Measurements from ENCODE around the gene RAD51B. TPM values are rescaled to one million over a fixed set of nuclear protein-coding genes. Genes with fewer than 3 reads are reported as not detected.
A peak's percentile ranks its signal among the peaks of the same experiment; 100 is the strongest.

Gene RAD51B
- polyA plus RNA-seq, 3 donors, result 3.6 to 11.6 (median 9.4) TPM

- TF ChIP-seq, protein P1, sequence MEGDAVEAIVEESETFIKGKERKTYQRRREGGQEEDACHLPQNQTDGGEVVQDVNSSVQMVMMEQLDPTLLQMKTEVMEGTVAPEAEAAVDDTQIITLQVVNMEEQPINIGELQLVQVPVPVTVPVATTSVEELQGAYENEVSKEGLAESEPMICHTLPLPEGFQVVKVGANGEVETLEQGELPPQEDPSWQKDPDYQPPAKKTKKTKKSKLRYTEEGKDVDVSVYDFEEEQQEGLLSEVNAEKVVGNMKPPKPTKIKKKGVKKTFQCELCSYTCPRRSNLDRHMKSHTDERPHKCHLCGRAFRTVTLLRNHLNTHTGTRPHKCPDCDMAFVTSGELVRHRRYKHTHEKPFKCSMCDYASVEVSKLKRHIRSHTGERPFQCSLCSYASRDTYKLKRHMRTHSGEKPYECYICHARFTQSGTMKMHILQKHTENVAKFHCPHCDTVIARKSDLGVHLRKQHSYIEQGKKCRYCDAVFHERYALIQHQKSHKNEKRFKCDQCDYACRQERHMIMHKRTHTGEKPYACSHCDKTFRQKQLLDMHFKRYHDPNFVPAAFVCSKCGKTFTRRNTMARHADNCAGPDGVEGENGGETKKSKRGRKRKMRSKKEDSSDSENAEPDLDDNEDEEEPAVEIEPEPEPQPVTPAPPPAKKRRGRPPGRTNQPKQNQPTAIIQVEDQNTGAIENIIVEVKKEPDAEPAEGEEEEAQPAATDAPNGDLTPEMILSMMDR (IDR thresholded peaks at IDR 0.05), result no peak
- DNase-seq, result peak; percentile 80 to 89 (median 85)
- peak overlapping the region; percentile 77 for H3K4me2 ChIP-seq (replicated peaks; ENCODE audit: extremely low read depth, low read length, poor library complexity, severe bottlenecking)
- H3K27me3 ChIP-seq (ENCODE audit: control insufficient read depth in 2 of 2, insufficient read depth in 2 of 2, low read length in 2 of 2), result no peaks in the 10 kb centered on the region
- no peaks in the 10 kb centered on the region for H3K79me2 ChIP-seq (ENCODE audit: insufficient read depth, low read length)
- intact Hi-C loops (cut with micrococcal nuclease), result no loop called here
- H3K27ac Mint-ChIP-seq, result peak overlapping the region; percentile 96 to 99 (median 98)
- peaks cover 56% of the 10 kb centered on the region for H3K4me1 Mint-ChIP-seq
- H3K4me3 ChIP-seq (replicated peaks in 1 of 3; ENCODE audit: low read depth in 2 of 3, low read length in 3 of 3), result peak overlapping the region; percentile 15 to 71 (median 37)
- no peaks in the 10 kb centered on the region for H3K36me3 ChIP-seq (replicated peaks in 1 of 2; ENCODE audit: control insufficient read depth in 1 of 2, insufficient read depth in 2 of 2, low read length in 2 of 2)
- WGBS (ENCODE audit: insufficient coverage), result no CpG with 5 or more reads among the region's 3 CpGs
- H4K20me1 ChIP-seq (ENCODE audit: insufficient read depth, low read length), result no peaks in the 10 kb centered on the region
- H3K4me1 ChIP-seq (ENCODE audit: control insufficient read depth in 1 of 2, insufficient read depth in 2 of 2, low read length in 2 of 2), result peaks cover 51 to 55% of the 10 kb centered on the region in 2 donors
- no peaks in the 10 kb centered on the region for H3K27me3 Mint-ChIP-seq (ENCODE audit: low read depth in 3 of 3)
- peaks cover 10 to 16% of the 10 kb centered on the region in 2 donors for H3K36me3 Mint-ChIP-seq
- H2AFZ ChIP-seq (ENCODE audit: insufficient read depth, low read depth, low read length, poor library complexity, severe bottlenecking), result no peak overlapping the region
- no peaks in the 10 kb centered on the region for H3K9me3 ChIP-seq (replicated peaks in 1 of 2; ENCODE audit: control insufficient read depth in 1 of 2, insufficient read depth in 1 of 2, low read length in 2 of 2)
- H3K9ac ChIP-seq (ENCODE audit: insufficient read depth, low read length, poor library complexity, severe bottlenecking), result peak overlapping the region; percentile 62
- peak overlapping the region; percentile 42 to 86 for H3K4me3 Mint-ChIP-seq
- H3K9me3 Mint-ChIP-seq, result peaks cover 0 to 2% (median 0%) of the 10 kb centered on the region in 7 donors
- peak overlapping the region; percentile 85 to 99 for H3K27ac ChIP-seq (ENCODE audit: low read depth in 1 of 2, low read length in 2 of 2)
Observed at GRCh38 chr14:67853715-67854114, 34.1 kb downstream of the RAD51B start.

- H3K36me3 ChIP-seq (replicated peaks in 1 of 2; ENCODE audit: control insufficient read depth in 1 of 2, insufficient read depth in 2 of 2, low read length in 2 of 2), result no peaks in the 10 kb centered on the region
- H3K4me3 ChIP-seq (replicated peaks in 1 of 3; ENCODE audit: low read depth in 2 of 3, low read length in 3 of 3), result no peak overlapping the region
- H3K27me3 Mint-ChIP-seq (ENCODE audit: low read depth in 3 of 3), result no peaks in the 10 kb centered on the region
- peaks cover 35 to 36% of the 10 kb centered on the region in 2 donors for H3K4me1 ChIP-seq (ENCODE audit: control insufficient read depth in 1 of 2, insufficient read depth in 2 of 2, low read length in 2 of 2)
- no peak for DNase-seq
- no CpG with 5 or more reads among the region's 2 CpGs for WGBS (ENCODE audit: insufficient coverage)
- H3K9me3 ChIP-seq (replicated peaks in 1 of 2; ENCODE audit: control insufficient read depth in 1 of 2, insufficient read depth in 1 of 2, low read length in 2 of 2), result no peaks in the 10 kb centered on the region
- peaks cover 5% of the 10 kb centered on the region in 2 donors for H3K36me3 Mint-ChIP-seq
- H3K9ac ChIP-seq (ENCODE audit: insufficient read depth, low read length, poor library complexity, severe bottlenecking), result no peak overlapping the region
- H4K20me1 ChIP-seq (ENCODE audit: insufficient read depth, low read length), result no peaks in the 10 kb centered on the region
- no peak overlapping the region for H3K27ac ChIP-seq (ENCODE audit: low read depth in 1 of 2, low read length in 2 of 2)
- peak overlapping the region in 1 of 7 donors; percentile 1 for H3K27ac Mint-ChIP-seq
- peaks cover 40% of the 10 kb centered on the region for H3K4me1 Mint-ChIP-seq
- no peak overlapping the region for H3K4me2 ChIP-seq (replicated peaks; ENCODE audit: extremely low read depth, low read length, poor library complexity, severe bottlenecking)
- intact Hi-C loops (cut with micrococcal nuclease), result no loop called here
- H3K79me2 ChIP-seq (ENCODE audit: insufficient read depth, low read length), result no peaks in the 10 kb centered on the region
- no peaks in the 10 kb centered on the region for H3K9me3 Mint-ChIP-seq
- TF ChIP-seq, protein P1 (IDR thresholded peaks at IDR 0.05), result no peak
- no peak overlapping the region for H3K4me3 Mint-ChIP-seq
- H2AFZ ChIP-seq (ENCODE audit: insufficient read depth, low read depth, low read length, poor library complexity, severe bottlenecking), result no peak overlapping the region
- H3K27me3 ChIP-seq (ENCODE audit: control insufficient read depth in 2 of 2, insufficient read depth in 2 of 2, low read length in 2 of 2), result no peaks in the 10 kb centered on the region
Observed at GRCh38 chr14:67856827-67857226, 37.2 kb downstream of the RAD51B start.
